Central memory CD8-positive, alpha-beta T cell (primary cell): ENCODE results near the gene PSMD9.
"Not testable (repeated sequence)": the region's sequence is repeated elsewhere in the genome, so short reads cannot be mapped to it uniquely, and the experiment has no call there.

Source experiments
- ATAC-seq: fragments of 150-1000 bp; cut with Tn5 transposase; replicated peaks from 2 replicates; pipeline ENCODE4 v1.10.0; 2022; ENCODE audit warnings: mild to moderate bottlenecking, moderate FRiP score, moderate number of reproducible peaks; ENCODE audit not compliant: poor library complexity, severe bottlenecking; ENCODE audit errors: extremely low read depth
- DNase-seq, 2 donors: peaks; one replicate each; pipeline ENCODE4 v3.0.0; 2021; ENCODE audit warnings: low spot score in 2 of 2
- H3K27ac Mint-ChIP-seq: one replicate; pipeline ENCODE4 v1.8.0; 2022; ENCODE audit warnings: low read depth, mild to moderate bottlenecking, moderate library complexity, mixed read lengths
- H3K27me3 Mint-ChIP-seq: one replicate; pipeline ENCODE4 v1.8.0; 2022; ENCODE audit warnings: mixed read lengths
- H3K36me3 Mint-ChIP-seq: one replicate; pipeline ENCODE4 v1.8.0; 2022; ENCODE audit warnings: mild to moderate bottlenecking, moderate library complexity, mixed read lengths; ENCODE audit not compliant: insufficient read depth
- H3K4me1 Mint-ChIP-seq: one replicate; pipeline ENCODE4 v1.8.0; 2022; ENCODE audit warnings: mixed read lengths
- H3K4me3 Mint-ChIP-seq: one replicate; pipeline ENCODE4 v1.8.0; 2022; ENCODE audit warnings: mild to moderate bottlenecking, moderate library complexity, mixed read lengths
- H3K9me3 Mint-ChIP-seq: one replicate; pipeline ENCODE4 v1.8.0; 2022; ENCODE audit warnings: mixed read lengths

PSMD9 gene

DNA sequence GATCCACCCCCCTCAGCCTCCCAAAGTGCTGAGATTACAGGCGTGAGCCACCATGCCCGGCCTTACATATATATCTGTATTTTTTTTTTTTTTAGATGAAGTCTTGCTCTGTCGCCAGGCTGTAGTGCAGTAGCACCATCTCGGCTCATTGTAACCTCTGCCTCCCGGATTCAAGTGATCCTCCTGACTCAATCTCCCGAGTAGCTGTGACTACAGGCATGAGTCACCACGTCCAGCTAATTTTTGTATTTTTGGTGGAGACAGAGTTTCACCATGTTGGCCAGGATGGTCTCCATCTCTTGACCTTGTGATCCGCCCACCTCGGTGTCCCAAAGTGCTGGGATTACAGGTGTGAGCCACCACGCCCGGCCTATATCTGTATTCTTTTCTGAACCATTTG, 3.5 kb upstream of the PSMD9 start:
- H3K9me3 Mint-ChIP-seq, ATAC-seq, H3K4me3 Mint-ChIP-seq, H3K27ac Mint-ChIP-seq, DNase-seq, H3K36me3 Mint-ChIP-seq, H3K27me3 Mint-ChIP-seq: not testable (repeated sequence)
- H3K4me1 Mint-ChIP-seq: peaks cover 19% of the 10 kb centered on the region

DNA sequence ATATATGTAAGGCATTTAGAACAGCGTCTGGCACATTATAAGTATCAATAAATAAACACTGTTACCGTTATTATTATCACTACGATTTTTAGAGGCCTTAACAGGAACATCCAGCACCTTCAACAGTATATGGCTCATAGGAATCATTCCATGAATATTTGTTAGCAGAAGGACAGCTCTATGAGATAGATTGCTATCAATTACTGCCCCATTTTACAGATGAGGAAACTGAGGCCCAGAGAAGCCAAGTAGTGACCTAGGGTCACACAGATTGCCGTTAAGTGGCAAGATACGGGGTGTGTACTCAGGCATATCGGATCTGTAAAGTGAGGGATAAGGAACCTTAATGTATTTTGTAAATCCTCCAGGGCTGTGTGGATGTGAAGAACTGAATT, 510 bp upstream of the PSMD9 start:
- no peaks in the 10 kb centered on the region for H3K27me3 Mint-ChIP-seq
- DNase-seq (no peak), ATAC-seq (no peak)
- H3K27ac Mint-ChIP-seq: peak overlapping the region; percentile 96
- H3K36me3 Mint-ChIP-seq: peaks cover 18% of the 10 kb centered on the region
- H3K4me3 Mint-ChIP-seq: peak overlapping the region; percentile 87
- peaks cover 24% of the 10 kb centered on the region for H3K4me1 Mint-ChIP-seq
- H3K9me3 Mint-ChIP-seq: no peaks in the 10 kb centered on the region

DNA sequence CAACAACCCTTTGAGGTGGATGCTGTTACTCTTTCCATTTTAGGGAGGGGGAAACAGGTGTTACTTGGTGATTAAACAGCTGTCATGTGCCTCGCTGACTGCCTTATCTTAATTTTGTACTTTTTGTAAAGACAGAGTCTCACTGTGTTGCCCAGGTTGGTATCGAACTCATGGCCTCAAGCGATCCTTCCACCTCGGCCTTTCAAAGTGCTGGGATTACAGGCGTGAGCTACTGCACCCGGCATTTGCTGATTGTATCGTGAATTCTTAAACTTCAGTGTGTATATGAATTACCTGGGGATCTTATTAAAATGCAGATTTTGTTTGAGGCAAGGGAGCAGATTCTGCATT, 659 bp downstream of the PSMD9 start:
- H3K4me1 Mint-ChIP-seq: peaks cover 35% of the 10 kb centered on the region
- DNase-seq (no peak), ATAC-seq (no peak)
- H3K27me3 Mint-ChIP-seq: no peaks in the 10 kb centered on the region
- peak overlapping the region; percentile 96 for H3K27ac Mint-ChIP-seq
- no peaks in the 10 kb centered on the region for H3K9me3 Mint-ChIP-seq
- H3K4me3 Mint-ChIP-seq: peak overlapping the region; percentile 87
- H3K36me3 Mint-ChIP-seq: peaks cover 25% of the 10 kb centered on the region

DNA sequence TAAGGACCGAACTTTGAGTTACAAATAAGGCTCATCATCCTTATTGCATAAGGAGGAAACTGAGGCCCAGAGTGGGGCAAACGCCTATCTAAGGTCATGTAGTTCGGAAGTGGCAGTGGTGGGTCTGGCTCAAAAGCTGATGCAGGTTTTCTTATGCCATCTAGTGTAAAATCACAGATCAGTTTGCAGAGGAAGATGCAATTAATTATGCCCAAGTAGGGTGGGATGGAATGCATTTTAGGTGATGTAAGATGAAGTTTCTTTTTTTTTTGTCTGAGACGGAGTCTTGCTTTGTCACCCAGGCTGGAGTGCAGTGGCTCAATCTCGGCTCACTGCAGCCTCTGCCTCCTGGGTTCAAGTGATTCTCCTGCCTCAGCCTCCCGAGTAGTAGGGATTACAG, 1.1 kb downstream of the PSMD9 start:
- ATAC-seq, H3K9me3 Mint-ChIP-seq, H3K27me3 Mint-ChIP-seq, DNase-seq: not testable (repeated sequence)
- peaks cover 25% of the 10 kb centered on the region for H3K36me3 Mint-ChIP-seq
- peak overlapping the region; percentile 96 for H3K27ac Mint-ChIP-seq
- peaks cover 37% of the 10 kb centered on the region for H3K4me1 Mint-ChIP-seq
- peak overlapping the region; percentile 87 for H3K4me3 Mint-ChIP-seq

DNA sequence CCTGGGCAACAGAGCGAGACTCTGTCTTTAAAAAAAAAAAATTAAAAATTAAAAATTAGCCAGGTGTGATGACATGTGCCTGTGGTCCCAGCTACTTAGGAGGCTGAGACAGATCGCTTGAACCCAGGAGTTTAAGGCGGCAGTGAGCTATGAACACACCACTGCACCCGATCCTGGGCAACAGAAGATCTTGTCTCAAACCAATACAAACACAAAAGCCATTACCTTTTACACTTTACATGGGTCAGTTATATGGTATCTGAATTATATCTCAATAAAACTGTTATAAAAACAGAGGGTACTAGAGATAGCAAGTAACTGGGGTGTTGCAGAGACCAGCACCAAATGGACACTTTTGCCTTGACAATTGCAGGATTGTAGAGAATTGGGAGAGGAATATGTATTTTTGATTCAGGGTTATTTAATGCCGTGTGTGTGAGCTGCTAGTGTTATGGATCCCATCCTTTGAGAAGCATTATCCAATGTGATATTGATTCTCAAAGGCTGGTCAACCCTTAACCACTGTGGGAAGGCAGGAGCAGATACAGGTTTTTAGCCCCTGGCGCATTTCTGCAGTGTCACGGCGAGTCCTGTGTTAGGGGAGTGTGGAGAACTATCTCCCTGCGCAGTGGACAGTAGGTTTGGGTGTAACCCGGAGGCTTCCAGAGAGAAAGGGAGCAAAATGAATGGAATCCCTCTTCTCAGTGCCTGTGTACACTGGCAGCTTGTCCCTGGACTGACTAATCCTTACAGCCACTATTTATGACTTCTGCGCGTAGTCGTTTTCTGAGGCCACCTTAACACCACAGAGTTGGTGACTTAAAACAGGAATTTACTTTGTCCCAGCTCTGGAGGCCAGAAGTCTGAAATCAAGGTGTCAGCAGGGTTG, 4.3 kb downstream of the PSMD9 start:
- Mint-ChIP-seq H3K36me3 (peaks cover 47% of the 10 kb centered on the region), H3K9me3 (no peaks in the 10 kb centered on the region), H3K4me1 (peaks cover 43% of the 10 kb centered on the region), H3K27me3 (no peaks in the 10 kb centered on the region), H3K27ac (peak overlapping the region; percentile 11), H3K4me3 (no peak overlapping the region)
- no peak for ATAC-seq
- DNase-seq: no peak

DNA sequence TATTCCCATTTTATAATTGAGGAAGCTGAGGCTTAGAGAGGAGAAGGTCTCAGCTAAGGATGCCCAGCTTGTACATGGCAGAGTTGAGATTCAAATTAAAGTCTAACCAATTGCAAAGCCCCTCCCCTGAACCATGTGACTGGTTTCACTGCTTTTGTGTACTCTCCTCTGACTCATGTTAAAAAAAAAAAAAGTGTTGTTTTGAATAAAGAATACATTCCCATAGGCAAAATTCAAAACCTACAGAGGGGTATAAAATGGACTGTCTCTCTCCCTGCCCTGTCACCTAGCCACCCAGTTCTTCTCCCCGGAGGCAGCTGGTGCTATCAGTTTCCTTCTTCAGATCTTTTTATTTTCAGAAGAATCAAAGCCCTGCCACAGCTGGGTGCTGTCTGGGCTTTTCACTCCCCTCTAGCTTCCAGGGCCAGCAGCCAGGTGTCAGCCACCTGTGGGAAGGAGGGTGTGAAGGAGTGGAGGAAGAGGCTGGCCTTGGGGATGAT, 5.4 kb downstream of the PSMD9 start:
- Mint-ChIP-seq H3K36me3 (peaks cover 46% of the 10 kb centered on the region), H3K27me3 (no peaks in the 10 kb centered on the region), H3K4me1 (peaks cover 33% of the 10 kb centered on the region), H3K9me3 (no peaks in the 10 kb centered on the region), H3K4me3 (no peak overlapping the region), H3K27ac (peak overlapping the region; percentile 59)
- DNase-seq: no peak
- no peak for ATAC-seq

DNA sequence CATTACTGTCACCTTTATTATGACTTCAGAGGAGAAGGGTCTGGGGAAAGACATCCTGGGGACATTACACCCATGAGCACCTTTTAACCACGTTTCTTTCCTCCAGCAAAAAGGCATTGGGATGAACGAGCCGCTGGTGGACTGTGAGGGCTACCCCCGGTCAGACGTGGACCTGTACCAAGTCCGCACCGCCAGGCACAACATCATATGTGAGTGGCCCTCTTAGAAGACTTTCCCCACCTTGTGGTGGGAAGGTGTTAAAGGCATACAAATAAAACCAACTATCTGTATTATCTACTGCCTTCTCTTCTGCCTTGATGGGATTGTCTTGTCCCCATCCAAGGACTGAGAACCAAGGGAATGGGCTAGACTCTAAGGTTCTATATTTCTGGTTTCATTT, 6.0 kb downstream of the PSMD9 start:
- Mint-ChIP-seq H3K27me3 (no peaks in the 10 kb centered on the region), H3K27ac (peak overlapping the region; percentile 86), H3K36me3 (peaks cover 51% of the 10 kb centered on the region), H3K4me3 (no peak overlapping the region), H3K4me1 (peaks cover 27% of the 10 kb centered on the region), H3K9me3 (no peaks in the 10 kb centered on the region)
- DNase-seq: no peak
- no peak for ATAC-seq

DNA sequence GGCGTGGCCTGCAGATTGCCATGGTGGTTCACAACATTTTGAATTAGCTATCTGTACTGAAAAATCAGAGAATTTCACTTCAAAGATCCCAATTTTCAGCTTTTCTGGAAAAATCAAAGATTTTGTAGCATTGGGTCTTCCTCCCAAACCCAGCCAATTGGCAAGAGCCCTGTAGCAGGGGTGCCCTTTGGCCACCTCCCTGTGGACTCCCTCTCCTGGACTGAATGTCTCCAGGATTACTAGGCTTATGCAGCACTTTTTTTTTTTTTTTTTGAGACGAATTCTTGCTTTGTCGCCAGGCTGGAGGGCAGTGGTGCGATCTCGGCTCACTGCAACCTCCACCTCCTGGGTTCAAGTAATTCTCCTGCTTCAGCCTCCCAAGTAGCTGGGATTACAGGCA, 9.7 kb downstream of the PSMD9 start:
- Mint-ChIP-seq H3K36me3 (peaks cover 63% of the 10 kb centered on the region), H3K4me3 (no peak overlapping the region), H3K9me3 (no peaks in the 10 kb centered on the region), H3K4me1 (peaks cover 17% of the 10 kb centered on the region), H3K27me3 (no peaks in the 10 kb centered on the region), H3K27ac (no peak overlapping the region)
- DNase-seq (no peak), ATAC-seq (no peak)

DNA sequence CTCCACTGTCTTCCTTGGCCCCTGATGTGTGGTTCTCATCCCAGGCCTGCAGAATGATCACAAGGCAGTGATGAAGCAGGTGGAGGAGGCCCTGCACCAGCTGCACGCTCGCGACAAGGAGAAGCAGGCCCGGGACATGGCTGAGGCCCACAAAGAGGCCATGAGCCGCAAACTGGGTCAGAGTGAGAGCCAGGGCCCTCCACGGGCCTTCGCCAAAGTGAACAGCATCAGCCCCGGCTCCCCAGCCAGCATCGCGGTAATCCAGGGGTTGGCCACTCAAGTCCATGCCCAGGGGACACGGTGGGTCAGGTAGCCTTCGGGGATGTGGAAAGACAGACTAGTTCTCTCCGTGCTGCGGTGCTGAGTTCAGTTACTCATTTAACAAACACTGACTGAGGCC, 11.0 kb downstream of the PSMD9 start:
- Mint-ChIP-seq H3K36me3 (peaks cover 65% of the 10 kb centered on the region), H3K27me3 (no peaks in the 10 kb centered on the region), H3K4me3 (no peak overlapping the region), H3K27ac (no peak overlapping the region), H3K4me1 (peaks cover 5% of the 10 kb centered on the region), H3K9me3 (no peaks in the 10 kb centered on the region)
- no peak for ATAC-seq
- DNase-seq: no peak

DNA sequence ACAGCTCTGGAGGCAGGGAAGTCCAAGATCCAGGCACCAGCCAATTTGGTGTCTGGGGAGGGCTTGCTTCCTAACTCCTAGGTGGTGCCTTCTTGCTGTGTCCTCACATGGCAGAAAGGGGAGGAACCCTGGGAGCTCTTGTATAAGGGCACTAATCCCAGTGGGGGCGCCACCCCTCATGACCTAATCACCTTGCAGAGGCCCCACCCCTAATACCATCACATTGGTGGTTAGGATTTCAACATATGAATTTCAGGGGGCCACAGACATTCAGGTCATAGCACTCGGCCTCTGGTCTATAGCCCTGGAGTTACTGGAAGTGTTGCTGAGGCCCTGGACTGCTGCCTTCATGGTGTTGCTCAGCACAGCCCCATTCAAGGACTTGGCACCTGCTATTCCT, 14.6 kb downstream of the PSMD9 start:
- no peak for DNase-seq
- Mint-ChIP-seq H3K4me1 (no peaks in the 10 kb centered on the region), H3K9me3 (no peaks in the 10 kb centered on the region), H3K36me3 (peaks cover 68% of the 10 kb centered on the region), H3K27ac (peak overlapping the region; percentile 85), H3K4me3 (no peak overlapping the region), H3K27me3 (no peaks in the 10 kb centered on the region)
- no peak for ATAC-seq

DNA sequence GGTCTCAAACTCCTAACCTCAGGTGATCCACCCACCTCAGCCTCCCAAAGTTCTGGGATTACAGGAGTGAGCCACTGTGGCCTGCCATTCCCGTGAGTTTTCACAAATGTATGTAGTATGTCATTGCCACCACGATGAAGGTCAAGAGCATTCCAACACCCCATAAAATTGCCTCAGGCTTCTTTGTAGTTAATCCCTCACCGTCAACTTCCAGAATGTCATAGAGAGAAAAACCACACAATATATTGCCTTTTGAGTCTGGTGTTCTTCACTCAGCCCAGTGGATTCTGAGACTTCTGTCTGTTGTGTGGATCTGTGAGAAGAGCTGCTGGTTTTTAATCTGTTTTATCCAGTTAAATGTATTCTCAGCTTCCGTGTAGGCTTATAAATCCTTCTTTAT, 17.2 kb downstream of the PSMD9 start:
- H3K27ac Mint-ChIP-seq: no peak overlapping the region
- no peaks in the 10 kb centered on the region for H3K9me3 Mint-ChIP-seq
- H3K27me3 Mint-ChIP-seq: no peaks in the 10 kb centered on the region
- ATAC-seq (no peak), DNase-seq (no peak)
- H3K4me3 Mint-ChIP-seq: no peak overlapping the region
- H3K4me1 Mint-ChIP-seq: peaks cover 7% of the 10 kb centered on the region
- peaks cover 70% of the 10 kb centered on the region for H3K36me3 Mint-ChIP-seq

DNA sequence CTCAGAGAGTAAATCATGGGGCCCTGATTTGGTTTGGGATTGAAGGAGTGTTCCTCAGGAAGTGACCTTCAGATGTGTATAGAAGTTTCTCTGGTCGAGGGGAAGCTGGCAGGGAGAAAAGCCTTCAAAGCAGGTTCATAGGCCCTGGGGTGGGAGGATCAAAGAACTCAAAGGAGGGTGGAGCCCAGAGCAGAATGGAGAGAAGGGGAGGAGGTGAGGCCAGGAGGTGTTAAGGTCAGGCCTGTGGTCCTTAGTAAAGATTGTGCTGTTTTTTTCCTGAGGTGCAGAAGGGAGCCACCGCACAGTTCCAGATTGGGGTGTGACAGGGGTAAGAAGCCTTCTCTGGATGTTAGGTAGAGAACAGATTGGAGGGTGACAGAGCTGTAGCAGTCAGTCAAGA, 20.1 kb downstream of the PSMD9 start:
- no peak for ATAC-seq

DNA sequence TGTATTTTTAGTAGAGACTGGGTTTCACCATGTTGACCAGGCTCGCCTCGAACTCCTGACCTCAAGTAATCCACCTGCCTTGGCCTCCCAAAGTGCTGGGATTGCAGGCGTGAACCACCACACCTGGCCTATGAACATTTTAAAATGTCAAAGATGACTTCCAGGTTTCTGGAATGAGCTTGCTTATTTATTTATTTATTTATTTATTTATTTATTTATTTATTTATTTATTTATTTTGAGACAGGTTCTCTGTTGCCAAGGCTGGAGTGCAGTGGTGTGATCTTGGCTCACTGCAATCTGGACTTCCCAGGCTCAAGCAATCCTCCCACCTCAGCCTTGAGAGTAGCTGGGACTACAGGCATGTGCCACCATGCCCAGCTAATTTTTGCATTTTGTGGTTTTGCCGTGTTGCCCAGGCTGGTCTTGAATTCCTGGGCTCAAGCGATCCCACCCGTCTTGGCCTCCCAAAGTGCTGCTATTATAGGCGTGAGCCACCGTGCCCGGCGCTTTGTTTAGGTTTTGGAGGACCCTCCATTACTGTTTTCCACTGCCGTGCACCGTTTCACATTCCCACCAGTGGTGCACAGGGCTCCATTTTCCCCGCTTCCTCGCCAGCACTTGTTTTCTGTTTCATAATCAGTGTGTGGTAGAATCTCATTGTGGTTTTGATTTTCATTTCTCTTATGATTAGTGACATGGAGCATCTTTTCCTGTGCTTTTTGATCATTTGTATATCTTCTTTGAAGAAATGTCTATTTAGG, 23.4 kb downstream of the PSMD9 start:
- no peak overlapping the region for H3K4me3 Mint-ChIP-seq
- DNase-seq: no peak
- peak overlapping the region; percentile 62 for H3K27ac Mint-ChIP-seq
- no peak for ATAC-seq
- H3K27me3 Mint-ChIP-seq: no peaks in the 10 kb centered on the region
- H3K9me3 Mint-ChIP-seq: no peaks in the 10 kb centered on the region
- H3K36me3 Mint-ChIP-seq: peaks cover 61% of the 10 kb centered on the region
- peaks cover 7% of the 10 kb centered on the region for H3K4me1 Mint-ChIP-seq

More for the DNA sequence above, 20.1 kb downstream of the PSMD9 start:
- no peaks in the 10 kb centered on the region for H3K27me3 Mint-ChIP-seq
- H3K36me3 Mint-ChIP-seq: peaks cover 77% of the 10 kb centered on the region
- H3K4me1 Mint-ChIP-seq: peaks cover 7% of the 10 kb centered on the region
- peak overlapping the region; percentile 45 for H3K27ac Mint-ChIP-seq
- no peaks in the 10 kb centered on the region for H3K9me3 Mint-ChIP-seq
- H3K4me3 Mint-ChIP-seq: no peak overlapping the region
- DNase-seq: no peak
